SK-N-SH treated with all-trans-retinoic acid at 6 μM for 48 hours (cell line): Measurements from ENCODE around the gene SERPINB1.

Experiments
- ARNTL ChIP-seq: fragments of 450-650 bp; formaldehyde crosslinking; IDR thresholded peaks from 2 replicates; pipeline ENCODE4 v1.5.0; 2020; ENCODE audit warnings: low read depth, mild to moderate bottlenecking, moderate library complexity, borderline replicate concordance
- ESRRG ChIP-seq: fragments of 250-450 bp; sonication (Bioruptor Pico); IDR thresholded peaks from 2 replicates; pipeline ENCODE4 v1.6.1; 2021; ENCODE audit warnings: mild to moderate bottlenecking
- ISL1 ChIP-seq: fragments of 250-450 bp; sonication (Bioruptor Pico); IDR thresholded peaks from 2 replicates; pipeline ENCODE4 v2.1.2; 2022; ENCODE audit warnings: mild to moderate bottlenecking, moderate library complexity
- RARB ChIP-seq: fragments of 250-450 bp; sonication (Bioruptor Pico); IDR thresholded peaks from 2 replicates; pipeline ENCODE4 v1.8.0; 2021; ENCODE audit warnings: mild to moderate bottlenecking, moderate library complexity
- SNAI2 ChIP-seq: fragments of 250-450 bp; sonication (Bioruptor Pico); IDR thresholded peaks from 2 replicates; pipeline ENCODE4 v1.5.0; 2020; ENCODE audit warnings: mild to moderate bottlenecking, moderate library complexity
- TOX ChIP-seq: fragments of 250-450 bp; sonication (Bioruptor Pico); IDR thresholded peaks from 2 replicates; pipeline ENCODE4 v1.8.0; 2021; ENCODE audit warnings: mild to moderate bottlenecking, moderate library complexity, borderline replicate concordance
- ZFP3 ChIP-seq: fragments of 250-450 bp; sonication (Bioruptor Pico); IDR thresholded peaks from 2 replicates; pipeline ENCODE4 v1.5.0; 2020; ENCODE audit warnings: mild to moderate bottlenecking, moderate library complexity
- TF ChIP-seq, protein P1 (sequence below): fragments of 250-450 bp; sonication (Bioruptor Pico); IDR thresholded peaks from 2 replicates; pipeline ENCODE4 v1.8.0; 2020; ENCODE audit warnings: mild to moderate bottlenecking, moderate library complexity, borderline replicate concordance
- TF ChIP-seq, protein P2 (sequence below): fragments of 250-450 bp; sonication (Bioruptor Pico); IDR thresholded peaks from 2 replicates; pipeline ENCODE4 v1.5.0; 2020; ENCODE audit warnings: mild to moderate bottlenecking, moderate library complexity

DNA sequence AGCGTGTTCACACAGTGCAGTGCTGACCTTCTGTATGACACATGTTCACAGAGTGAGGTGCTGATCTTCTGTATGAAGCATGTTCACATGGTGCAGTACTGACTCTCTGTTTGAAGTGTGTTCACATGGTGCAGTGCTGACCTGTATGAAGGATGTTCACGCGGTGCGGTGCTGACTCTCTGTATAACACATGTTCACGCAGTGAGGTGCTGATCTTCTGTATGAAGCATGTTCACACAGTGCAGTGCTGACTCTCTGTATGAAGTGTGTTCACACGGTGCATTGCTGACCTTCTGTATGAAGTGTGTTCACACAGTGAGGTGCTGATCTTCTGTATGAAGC, 10.8 kb upstream of the SERPINB1 start:
- TF ChIP-seq ESRRG (CRISPR knock-in tag) (no peak), RARB (CRISPR knock-in tag) (no peak), SNAI2 (CRISPR knock-in tag) (no peak), ZFP3 (CRISPR knock-in tag) (no peak), TOX (no peak), ISL1 (CRISPR knock-in tag) (no peak), ARNTL (CRISPR knock-in tag) (no peak)
- TF ChIP-seq, protein P1, sequence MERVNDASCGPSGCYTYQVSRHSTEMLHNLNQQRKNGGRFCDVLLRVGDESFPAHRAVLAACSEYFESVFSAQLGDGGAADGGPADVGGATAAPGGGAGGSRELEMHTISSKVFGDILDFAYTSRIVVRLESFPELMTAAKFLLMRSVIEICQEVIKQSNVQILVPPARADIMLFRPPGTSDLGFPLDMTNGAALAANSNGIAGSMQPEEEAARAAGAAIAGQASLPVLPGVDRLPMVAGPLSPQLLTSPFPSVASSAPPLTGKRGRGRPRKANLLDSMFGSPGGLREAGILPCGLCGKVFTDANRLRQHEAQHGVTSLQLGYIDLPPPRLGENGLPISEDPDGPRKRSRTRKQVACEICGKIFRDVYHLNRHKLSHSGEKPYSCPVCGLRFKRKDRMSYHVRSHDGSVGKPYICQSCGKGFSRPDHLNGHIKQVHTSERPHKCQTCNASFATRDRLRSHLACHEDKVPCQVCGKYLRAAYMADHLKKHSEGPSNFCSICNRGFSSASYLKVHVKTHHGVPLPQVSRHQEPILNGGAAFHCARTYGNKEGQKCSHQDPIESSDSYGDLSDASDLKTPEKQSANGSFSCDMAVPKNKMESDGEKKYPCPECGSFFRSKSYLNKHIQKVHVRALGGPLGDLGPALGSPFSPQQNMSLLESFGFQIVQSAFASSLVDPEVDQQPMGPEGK (CRISPR knock-in tag): no peak
- TF ChIP-seq, protein P2, sequence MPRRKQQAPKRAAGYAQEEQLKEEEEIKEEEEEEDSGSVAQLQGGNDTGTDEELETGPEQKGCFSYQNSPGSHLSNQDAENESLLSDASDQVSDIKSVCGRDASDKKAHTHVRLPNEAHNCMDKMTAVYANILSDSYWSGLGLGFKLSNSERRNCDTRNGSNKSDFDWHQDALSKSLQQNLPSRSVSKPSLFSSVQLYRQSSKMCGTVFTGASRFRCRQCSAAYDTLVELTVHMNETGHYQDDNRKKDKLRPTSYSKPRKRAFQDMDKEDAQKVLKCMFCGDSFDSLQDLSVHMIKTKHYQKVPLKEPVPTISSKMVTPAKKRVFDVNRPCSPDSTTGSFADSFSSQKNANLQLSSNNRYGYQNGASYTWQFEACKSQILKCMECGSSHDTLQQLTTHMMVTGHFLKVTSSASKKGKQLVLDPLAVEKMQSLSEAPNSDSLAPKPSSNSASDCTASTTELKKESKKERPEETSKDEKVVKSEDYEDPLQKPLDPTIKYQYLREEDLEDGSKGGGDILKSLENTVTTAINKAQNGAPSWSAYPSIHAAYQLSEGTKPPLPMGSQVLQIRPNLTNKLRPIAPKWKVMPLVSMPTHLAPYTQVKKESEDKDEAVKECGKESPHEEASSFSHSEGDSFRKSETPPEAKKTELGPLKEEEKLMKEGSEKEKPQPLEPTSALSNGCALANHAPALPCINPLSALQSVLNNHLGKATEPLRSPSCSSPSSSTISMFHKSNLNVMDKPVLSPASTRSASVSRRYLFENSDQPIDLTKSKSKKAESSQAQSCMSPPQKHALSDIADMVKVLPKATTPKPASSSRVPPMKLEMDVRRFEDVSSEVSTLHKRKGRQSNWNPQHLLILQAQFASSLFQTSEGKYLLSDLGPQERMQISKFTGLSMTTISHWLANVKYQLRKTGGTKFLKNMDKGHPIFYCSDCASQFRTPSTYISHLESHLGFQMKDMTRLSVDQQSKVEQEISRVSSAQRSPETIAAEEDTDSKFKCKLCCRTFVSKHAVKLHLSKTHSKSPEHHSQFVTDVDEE (CRISPR knock-in tag): no peak
